KMS-11 (cell line): Measurements from ENCODE around the gene PDE8A.

Experiments used
- H2AFZ ChIP-seq: fragments of 200-600 bp; sonication (generic); 2 replicates; pipeline ENCODE4 v1.6.1; 2016; ENCODE audit warnings: antibody characterized with exemption, mixed run types, low read depth
- H3K27ac ChIP-seq: fragments of 200-600 bp; sonication (generic); 2 replicates; pipeline ENCODE4 v1.6.1; 2016; ENCODE audit warnings: mild to moderate bottlenecking, mixed run types
- H3K27me3 ChIP-seq: fragments of 200-600 bp; sonication (generic); 2 replicates; pipeline ENCODE4 v1.6.1; 2017; ENCODE audit warnings: mild to moderate bottlenecking, low read depth, mixed run types, moderate library complexity; ENCODE audit not compliant: insufficient read depth
- H3K36me3 ChIP-seq: fragments of 200-600 bp; sonication (generic); 2 replicates; pipeline ENCODE4 v1.6.1; 2017; ENCODE audit warnings: mild to moderate bottlenecking, mixed run types; ENCODE audit not compliant: insufficient read depth
- H3K4me1 ChIP-seq: fragments of 200-600 bp; sonication (generic); 2 replicates; pipeline ENCODE4 v1.6.1; 2016; ENCODE audit warnings: mild to moderate bottlenecking, low read depth, mixed run types; ENCODE audit not compliant: poor library complexity, severe bottlenecking
- H3K4me2 ChIP-seq: fragments of 200-600 bp; sonication (generic); 2 replicates; pipeline ENCODE4 v1.7.0; 2016; ENCODE audit warnings: mild to moderate bottlenecking, mixed run types
- H3K4me3 ChIP-seq: fragments of 200-600 bp; sonication (generic); IDR thresholded peaks from 2 replicates; pipeline ENCODE4 v1.6.1; 2017; ENCODE audit warnings: low read depth, low read length, mixed read lengths; ENCODE audit not compliant: insufficient read depth
- H3K79me2 ChIP-seq: fragments of 200-600 bp; sonication (generic); 2 replicates; pipeline ENCODE4 v1.6.1; 2016; ENCODE audit warnings: low read depth, mixed run types; ENCODE audit not compliant: insufficient read depth
- H3K9ac ChIP-seq: fragments of 200-600 bp; sonication (generic); 2 replicates; pipeline ENCODE4 v1.6.1; 2016; ENCODE audit warnings: mild to moderate bottlenecking, mixed run types
- H4K20me1 ChIP-seq: fragments of 200-600 bp; sonication (generic); 2 replicates; pipeline ENCODE4 v1.6.1; 2016; ENCODE audit warnings: mild to moderate bottlenecking, mixed run types; ENCODE audit not compliant: insufficient read depth
- TF ChIP-seq, protein P1 (sequence below): fragments of 200-600 bp; sonication (generic); conservative IDR thresholded peaks from 2 replicates; pipeline ENCODE4 v1.6.1; 2017; ENCODE audit warnings: low read depth, mild to moderate bottlenecking, antibody characterized with exemption, low read length, moderate library complexity, mixed read lengths

PDE8A gene

DNA sequence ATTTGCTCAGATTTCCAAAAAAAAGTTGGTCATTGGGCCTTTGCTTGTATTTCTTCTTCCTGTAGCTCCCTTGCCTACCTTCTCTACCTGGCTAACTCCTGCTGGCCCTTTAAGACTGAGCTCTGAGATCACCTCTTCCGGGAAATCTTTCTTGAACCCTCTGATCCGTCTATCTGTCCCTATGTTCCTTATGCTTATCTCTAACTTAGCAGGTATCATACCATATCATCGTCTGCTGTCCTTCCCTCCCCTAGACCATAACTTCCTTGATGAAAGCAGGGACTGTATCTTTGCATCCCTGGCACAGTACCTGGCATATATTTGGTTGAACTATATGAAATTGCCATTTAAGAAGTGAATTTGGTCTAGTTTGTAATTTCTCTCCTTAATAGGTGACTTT is 42.3 kb downstream of the PDE8A start:
- TF ChIP-seq, protein P1, sequence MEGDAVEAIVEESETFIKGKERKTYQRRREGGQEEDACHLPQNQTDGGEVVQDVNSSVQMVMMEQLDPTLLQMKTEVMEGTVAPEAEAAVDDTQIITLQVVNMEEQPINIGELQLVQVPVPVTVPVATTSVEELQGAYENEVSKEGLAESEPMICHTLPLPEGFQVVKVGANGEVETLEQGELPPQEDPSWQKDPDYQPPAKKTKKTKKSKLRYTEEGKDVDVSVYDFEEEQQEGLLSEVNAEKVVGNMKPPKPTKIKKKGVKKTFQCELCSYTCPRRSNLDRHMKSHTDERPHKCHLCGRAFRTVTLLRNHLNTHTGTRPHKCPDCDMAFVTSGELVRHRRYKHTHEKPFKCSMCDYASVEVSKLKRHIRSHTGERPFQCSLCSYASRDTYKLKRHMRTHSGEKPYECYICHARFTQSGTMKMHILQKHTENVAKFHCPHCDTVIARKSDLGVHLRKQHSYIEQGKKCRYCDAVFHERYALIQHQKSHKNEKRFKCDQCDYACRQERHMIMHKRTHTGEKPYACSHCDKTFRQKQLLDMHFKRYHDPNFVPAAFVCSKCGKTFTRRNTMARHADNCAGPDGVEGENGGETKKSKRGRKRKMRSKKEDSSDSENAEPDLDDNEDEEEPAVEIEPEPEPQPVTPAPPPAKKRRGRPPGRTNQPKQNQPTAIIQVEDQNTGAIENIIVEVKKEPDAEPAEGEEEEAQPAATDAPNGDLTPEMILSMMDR: no peak
- Histone ChIP-seq H3K4me2 (no peak overlapping the region), H3K79me2 (no peaks in the 10 kb centered on the region; the same call in 1 of the 2 replicates), H3K9ac (no peak overlapping the region), H3K4me3 (no peak overlapping the region), H3K4me1 (peaks cover 40% of the 10 kb centered on the region), H3K27ac (no peak overlapping the region), H2AFZ (no peak overlapping the region), H3K36me3 (no peaks in the 10 kb centered on the region), H3K27me3 (no peaks in the 10 kb centered on the region), H4K20me1 (no peaks in the 10 kb centered on the region)

DNA sequence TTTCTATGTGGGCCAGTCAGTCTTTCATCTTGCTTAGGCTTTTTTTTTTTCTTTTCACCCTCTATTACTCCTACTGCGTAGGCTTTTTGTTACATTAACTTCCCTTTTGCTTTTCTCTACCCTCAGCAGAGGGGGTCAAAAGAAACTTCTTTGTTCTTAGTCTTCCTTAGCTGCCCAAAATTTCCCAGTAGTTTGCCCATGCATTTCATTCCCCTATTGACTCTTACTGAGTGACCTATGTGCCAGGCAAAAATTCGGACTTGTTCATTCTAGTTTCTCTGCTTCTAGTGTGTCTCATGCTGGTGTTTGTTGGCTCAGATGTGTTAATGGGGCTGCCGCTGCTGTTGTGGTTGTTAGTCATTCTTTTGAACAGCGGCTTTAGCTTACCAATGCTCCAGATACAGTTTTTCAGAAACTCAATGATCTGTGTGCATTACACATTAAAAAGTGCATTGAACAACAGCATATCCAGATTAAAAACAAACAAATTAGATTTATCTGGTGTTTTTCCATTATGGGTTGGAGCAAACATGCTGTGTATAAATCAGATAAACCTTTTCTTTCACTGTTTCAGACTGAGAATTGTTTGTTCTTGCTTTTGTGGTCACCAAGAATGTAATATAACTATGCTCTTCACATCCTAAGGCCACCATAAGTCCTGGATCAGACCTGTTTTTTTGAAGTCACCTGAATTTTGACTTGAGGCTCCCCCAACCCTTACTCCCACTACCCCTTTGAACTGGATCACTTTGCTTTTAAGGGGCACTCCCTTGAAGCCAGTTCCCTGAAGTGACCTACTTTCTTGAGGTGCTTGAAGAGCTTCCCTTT is 43.1 kb downstream of the PDE8A start:
- Histone ChIP-seq H4K20me1 (no peaks in the 10 kb centered on the region), H3K36me3 (no peaks in the 10 kb centered on the region), H2AFZ (no peak overlapping the region), H3K4me2 (peak overlapping the region; percentile 33), H3K9ac (no peak overlapping the region), H3K4me1 (peaks cover 46% of the 10 kb centered on the region), H3K4me3 (no peak overlapping the region), H3K27me3 (no peaks in the 10 kb centered on the region), H3K27ac (no peak overlapping the region), H3K79me2 (no peaks in the 10 kb centered on the region; the same call in 1 of the 2 replicates)
- TF ChIP-seq, protein P1: no peak

DNA sequence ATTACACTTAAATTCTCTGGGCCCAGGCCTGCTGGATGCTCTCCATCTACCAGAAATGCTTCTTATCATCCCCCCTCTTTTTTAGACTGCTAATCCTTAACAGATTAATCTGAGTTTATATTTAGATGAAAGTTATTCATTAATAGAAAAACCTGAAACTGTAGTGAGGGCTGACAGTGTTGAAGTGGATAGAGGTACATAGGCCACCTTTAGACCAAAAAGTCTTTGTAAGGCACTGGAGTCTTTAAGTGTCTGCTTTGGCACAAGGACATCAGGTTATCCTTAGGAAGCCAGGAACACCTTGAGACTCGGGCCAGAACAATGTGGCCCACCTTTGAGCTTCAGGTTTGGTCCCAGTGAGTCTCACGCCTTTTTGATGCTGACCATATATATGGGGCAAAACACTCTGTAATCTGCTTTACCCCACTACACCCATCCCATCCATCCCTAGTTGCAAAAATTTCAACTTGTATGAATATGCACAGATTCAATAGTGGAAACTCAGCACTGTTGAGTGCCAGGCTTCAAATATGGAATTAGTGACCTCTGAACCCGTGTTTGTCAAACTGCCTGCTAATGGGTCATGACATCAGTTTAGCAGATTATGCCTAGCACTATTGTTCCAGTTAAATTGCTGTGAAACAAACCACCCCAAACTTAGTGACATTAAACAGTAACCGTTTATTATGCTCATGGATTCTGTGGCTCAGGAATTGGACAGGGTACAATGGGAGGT is 44.0 kb downstream of the PDE8A start:
- TF ChIP-seq, protein P1: no peak
- Histone ChIP-seq H3K9ac (peak overlapping the region; percentile 19; the same call in 1 of the 2 replicates), H3K4me1 (peaks cover 56% of the 10 kb centered on the region), H4K20me1 (no peaks in the 10 kb centered on the region), H2AFZ (no peak overlapping the region), H3K27ac (no peak overlapping the region), H3K27me3 (no peaks in the 10 kb centered on the region), H3K79me2 (no peaks in the 10 kb centered on the region), H3K4me2 (peak overlapping the region; percentile 59), H3K4me3 (no peak overlapping the region), H3K36me3 (no peaks in the 10 kb centered on the region)

DNA sequence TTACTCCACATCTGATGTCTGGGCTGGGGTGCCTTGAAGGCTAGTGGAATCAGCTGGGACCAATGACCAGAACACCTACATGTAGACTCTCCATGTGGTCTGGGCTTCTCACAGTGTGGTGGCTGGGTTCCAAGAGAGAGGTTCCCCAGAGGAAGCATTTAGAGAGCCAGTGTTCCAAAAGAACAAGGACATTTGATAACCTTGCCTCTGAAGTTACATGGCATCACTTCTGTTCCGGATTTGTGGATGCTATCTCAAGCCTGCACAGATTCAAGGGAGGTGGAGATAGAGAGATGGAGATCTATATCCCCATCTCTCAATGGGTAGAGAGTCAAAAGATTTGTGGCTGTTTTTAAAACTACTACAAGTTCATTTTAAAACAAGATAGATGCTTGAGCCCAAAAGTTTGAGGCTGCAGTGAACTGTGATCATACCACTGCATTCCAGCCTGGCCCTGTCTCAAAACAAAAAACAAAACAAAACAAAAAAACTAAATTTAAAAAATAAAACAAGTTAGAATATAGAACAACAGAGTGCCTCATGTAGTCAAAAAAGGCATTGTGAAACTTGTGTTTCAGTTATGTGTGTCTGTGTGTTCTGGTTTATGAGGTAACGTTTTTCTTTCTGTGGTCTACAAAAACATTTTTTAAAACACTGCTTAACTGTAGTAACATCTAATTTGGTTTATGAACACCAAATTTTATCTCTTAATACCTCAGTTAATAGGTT is 44.8 kb downstream of the PDE8A start:
- Histone ChIP-seq H3K27ac (peak overlapping the region; percentile 49; the same call in 1 of the 2 replicates), H3K4me3 (no peak overlapping the region), H3K9ac (peak overlapping the region; percentile 19; the same call in 1 of the 2 replicates), H2AFZ (no peak overlapping the region), H3K4me1 (peaks cover 58% of the 10 kb centered on the region), H3K36me3 (no peaks in the 10 kb centered on the region), H3K4me2 (peak overlapping the region; percentile 59), H3K79me2 (no peaks in the 10 kb centered on the region), H4K20me1 (no peaks in the 10 kb centered on the region), H3K27me3 (no peaks in the 10 kb centered on the region)
- TF ChIP-seq, protein P1: no peak
